ENCODE measurements around the gene HNRNPF.

HNRNPF gene

GRCh38 chr10:43384252-43385221 lies 24.4 kb downstream of the HNRNPF start:
- H3K27ac ChIP-seq, result peak overlapping the region; percentile 51
- no peak for DNase-seq (ENCODE audit: low read depth, low spot score)

DNA sequence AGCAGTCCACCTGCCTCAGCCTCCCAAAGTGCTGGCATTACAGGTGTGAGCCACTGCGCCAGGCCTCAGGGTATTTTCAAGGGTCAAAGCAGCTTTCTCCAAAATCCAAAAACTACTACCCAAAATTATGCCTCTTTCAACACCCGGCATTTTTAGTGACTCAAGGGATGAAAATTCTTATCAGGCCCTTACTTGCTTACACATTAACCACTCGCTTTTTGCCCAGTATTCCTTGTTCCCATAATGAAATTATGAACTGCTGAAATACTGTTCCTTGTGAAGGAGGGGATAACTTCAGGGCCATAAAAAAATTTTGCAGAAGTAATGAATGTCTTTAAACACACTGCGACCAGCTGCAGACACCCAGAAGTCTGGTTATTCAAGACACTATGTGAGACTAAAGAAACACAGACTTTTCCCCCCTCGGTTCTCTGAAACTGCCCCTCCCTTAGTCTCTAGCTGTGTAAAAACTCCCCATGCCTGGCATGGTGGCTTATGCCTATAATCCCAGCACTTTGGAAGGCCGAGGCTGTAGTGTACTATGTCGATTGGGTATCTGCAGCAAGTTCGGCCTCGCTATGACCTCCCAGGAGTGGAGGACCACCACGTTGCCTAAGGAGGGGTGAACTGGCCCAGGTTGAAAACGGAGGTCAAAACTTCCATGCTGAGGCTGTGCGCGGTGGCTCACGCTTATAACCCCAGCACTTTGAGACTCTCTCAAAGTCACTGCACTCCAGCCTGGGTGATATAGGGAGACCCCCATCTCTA lies 25.6 kb downstream of the HNRNPF start:
- H3K27ac ChIP-seq, result peak overlapping the region; percentile 51
- no peak for DNase-seq (ENCODE audit: low read depth, low spot score)

- DNase-seq (ENCODE audit: low read depth, low spot score), result no peak
- H3K27ac ChIP-seq, result peak overlapping the region; percentile 55
Measured at GRCh38 chr10:43380610-43381222, 28.3 kb downstream of the HNRNPF start.

GRCh38 chr10:43377424-43377883 lies 31.5 kb downstream of the HNRNPF start:
- no peak overlapping the region for H3K27ac ChIP-seq
- DNase-seq (ENCODE audit: low read depth, low spot score), result no peak

DNA sequence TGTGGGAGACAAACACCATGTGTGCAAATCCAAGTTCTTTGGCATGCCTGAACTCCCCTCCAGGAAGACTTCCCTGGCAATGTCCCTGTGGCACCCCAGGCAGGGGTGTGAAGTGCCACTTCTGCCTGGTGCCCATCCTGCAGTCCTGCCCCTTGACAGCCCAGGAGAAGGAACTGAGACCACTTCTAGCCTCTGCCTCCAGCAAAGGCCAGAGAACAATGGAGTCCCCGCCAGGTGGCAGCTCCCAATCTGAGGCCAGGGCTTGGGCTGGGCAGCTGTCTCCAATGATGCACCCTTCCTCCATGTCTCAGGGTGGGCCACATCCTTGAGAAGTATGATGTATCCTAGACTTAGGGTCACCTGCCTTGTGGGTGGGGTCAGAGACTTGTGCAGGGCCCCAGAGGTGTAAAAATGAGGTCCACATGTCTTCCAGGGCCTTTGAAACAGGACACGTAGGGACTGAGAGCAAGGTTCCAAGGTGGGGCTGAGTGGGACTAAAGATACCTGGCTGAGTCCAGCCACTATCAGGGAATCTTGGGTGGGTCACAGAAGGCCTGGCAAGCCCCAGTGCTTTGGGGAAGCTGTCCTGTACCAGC lies 32.1 kb downstream of the HNRNPF start:
- no peak for DNase-seq (ENCODE audit: low read depth, low spot score)
- no peak overlapping the region for H3K27ac ChIP-seq

DNA sequence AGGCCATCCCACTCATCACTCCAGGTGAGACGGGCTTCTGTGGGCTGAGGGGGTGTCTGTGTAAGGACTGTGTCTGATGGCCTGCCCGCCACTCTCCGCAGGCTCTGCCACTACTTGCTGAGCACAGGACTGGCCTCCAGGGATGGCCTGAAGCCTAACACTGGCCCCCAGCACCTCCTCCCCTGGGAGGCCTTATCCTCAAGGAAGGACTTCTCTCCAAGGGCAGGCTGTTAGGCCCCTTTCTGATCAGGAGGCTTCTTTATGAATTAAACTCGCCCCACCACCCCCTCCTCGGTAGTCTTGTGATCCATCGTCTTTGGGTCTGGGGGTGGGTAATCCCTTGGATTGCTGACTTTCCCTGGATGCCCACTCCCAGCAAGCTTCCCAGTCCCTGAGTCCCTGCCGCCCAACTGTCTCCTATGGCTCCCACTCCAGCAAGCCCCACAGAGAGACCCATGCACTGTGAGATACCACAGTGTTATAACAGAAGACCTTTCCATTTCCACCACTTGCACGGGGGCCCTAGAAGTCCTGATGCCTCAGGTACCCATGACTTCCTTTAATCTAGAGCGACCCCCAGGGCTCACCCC lies 32.8 kb downstream of the HNRNPF start:
- no peak overlapping the region for H3K27ac ChIP-seq
- DNase-seq (ENCODE audit: low read depth, low spot score), result no peak

GRCh38 chr10:43375401-43376020 lies 33.5 kb downstream of the HNRNPF start:
- DNase-seq (ENCODE audit: low read depth, low spot score), result no peak
- H3K27ac ChIP-seq, result no peak overlapping the region

DNA sequence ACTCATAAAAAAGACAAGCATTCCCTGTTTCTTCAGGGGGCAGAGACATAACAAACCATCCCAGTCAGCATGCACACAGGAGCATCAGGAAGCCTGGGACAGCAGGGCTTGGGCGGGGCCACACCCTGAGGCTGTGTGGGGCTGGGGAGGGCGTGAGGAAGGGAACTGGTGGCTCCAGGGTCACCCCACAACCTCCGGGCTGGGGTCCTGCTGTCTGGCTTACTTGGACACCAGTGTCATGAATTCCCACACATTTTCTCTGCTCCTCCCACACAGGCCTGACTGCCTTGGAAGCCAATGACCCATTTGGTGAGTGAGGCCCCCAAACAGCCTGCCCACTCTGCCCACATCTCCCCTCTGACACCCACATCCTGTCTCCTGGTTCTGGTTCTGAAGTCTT lies 34.8 kb downstream of the HNRNPF start:
- H3K27ac ChIP-seq, result no peak overlapping the region
- no peak for DNase-seq (ENCODE audit: low read depth, low spot score)

- DNase-seq (ENCODE audit: low read depth, low spot score), result no peak
- H3K27ac ChIP-seq, result no peak overlapping the region
Measured at GRCh38 chr10:43373461-43373860, 35.5 kb downstream of the HNRNPF start.

GRCh38 chr10:43372765-43373361 lies 36.1 kb downstream of the HNRNPF start:
- H3K27ac ChIP-seq, result no peak overlapping the region
- DNase-seq (ENCODE audit: low read depth, low spot score), result no peak

DNA sequence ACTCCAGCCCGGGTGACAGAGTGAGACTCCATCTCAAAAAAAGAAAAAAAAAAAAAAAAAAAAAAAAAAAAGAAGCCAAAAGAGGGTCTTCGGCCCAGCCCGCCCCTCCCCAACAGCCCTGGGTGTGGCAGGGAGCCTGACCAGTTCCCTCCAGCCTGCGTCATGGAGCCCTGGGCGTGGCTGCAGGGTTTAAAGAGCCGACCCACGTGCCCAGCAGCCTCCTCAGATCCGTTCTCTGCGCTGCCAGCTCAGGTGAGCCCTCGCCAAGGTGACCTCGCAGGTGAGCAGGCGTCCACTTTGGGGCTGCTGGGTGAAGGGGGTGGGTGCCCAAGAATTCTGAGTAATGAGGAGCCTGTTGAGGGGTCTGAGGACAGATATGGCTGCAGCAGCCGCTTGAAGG lies 37.6 kb downstream of the HNRNPF start, which contains the start of gene FXYD4:
Gene FXYD4 (plus strand): TSS at position 219 of the 400 bp plus-strand sequence. CDS start 2,111 bp downstream, outside the sequence.
- no peak for DNase-seq (ENCODE audit: low read depth, low spot score)
- H3K27ac ChIP-seq, result no peak within 1 kb of the TSS

- no peak overlapping the region for H3K27ac ChIP-seq
- no peak for DNase-seq (ENCODE audit: low read depth, low spot score)
Measured at GRCh38 chr10:43370671-43371215, 38.2 kb downstream of the HNRNPF start.

- no peak overlapping the region for H3K27ac ChIP-seq
- no peak for DNase-seq (ENCODE audit: low read depth, low spot score)
Measured at GRCh38 chr10:43369921-43370320, 39.1 kb downstream of the HNRNPF start.

- no peak for DNase-seq (ENCODE audit: low read depth, low spot score)
- H3K27ac ChIP-seq, result no peak overlapping the region
Measured at GRCh38 chr10:43365001-43365400, 44.0 kb downstream of the HNRNPF start.

DNA sequence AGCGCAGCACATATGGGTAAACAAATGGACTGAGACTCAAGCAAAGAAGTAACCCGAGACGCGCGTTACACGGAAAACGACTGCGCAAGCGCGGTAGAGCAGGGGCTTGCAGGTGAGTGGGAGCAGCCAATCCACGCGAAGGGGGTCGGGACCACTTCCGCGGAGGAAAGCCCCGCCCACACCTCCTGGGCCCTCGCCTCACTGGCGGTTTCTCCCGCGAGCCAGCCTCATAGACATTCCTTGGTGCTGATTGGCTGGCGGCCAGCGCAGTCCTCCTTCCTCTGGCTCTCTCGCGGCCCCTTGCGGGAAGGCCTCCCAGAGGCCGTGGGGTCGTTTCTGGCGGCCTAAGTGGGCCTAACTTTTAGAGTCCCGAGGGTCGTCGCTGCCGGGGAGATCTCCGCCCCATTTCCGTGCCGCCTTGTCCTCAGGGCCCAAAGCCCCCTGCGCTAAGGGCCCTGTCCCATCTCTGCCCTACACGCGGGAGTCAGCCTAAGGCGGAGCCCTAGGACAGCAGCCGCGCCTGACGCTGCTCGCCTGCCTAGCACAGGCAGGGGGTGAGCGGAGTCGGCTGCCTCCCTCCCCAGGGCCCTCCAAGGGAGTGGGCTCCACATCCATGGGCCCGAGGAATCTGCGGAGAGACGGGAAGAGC lies 46.7 kb downstream of the HNRNPF start:
- DNase-seq (ENCODE audit: low read depth, low spot score), result peak; percentile 73
- peak overlapping the region; percentile 52 for H3K27ac ChIP-seq

DNA sequence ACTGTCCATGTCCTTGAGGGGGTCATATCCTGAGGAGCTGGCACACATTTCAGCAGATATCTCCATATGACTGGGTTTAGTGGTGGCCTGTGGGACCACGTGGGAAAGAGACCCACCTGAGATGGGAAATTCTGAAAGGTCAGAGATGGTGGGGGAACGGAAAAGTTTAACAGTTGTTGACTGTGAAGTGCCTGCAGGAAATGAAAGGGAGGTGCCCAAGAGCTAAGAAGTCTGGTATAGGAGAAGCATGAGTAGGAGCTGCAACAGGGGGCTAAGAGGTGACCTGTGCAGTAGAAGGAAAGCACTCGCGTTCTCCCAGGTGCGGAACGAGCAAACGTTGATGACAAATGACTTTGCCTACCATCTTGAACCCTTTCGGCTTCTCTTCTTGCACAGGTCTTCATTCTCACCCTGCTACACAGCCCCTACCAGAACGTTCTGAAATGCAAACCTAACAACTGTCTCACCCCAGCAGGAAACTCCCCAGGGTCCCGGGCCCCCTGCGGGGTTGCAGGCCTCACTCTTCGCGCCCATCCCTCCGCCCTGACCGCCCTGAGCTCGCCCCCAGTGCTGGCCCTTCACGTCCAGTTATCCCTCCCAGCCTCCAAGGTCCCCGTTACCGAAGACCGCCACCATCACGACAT lies 47.3 kb downstream of the HNRNPF start:
- peak overlapping the region; percentile 52 for H3K27ac ChIP-seq
- DNase-seq (ENCODE audit: low read depth, low spot score), result no peak

- peak overlapping the region; percentile 5 for H3K27ac ChIP-seq
- DNase-seq (ENCODE audit: low read depth, low spot score), result no peak
Measured at GRCh38 chr10:43360086-43360485, 48.9 kb downstream of the HNRNPF start.

Data from epithelial cell of prostate (primary cell).